Prostate gland (tissue), 2 donors: ENCODE measurements around the gene RAD51B. TPM values are rescaled to one million over a fixed set of nuclear protein-coding genes. Genes with fewer than 3 reads are reported as not detected.

Experiments used
- DNase-seq: peaks from one replicate; pipeline ENCODE4 v3.0.0-alpha.2; 2019; ENCODE audit warnings: low spot score
- H3K27ac ChIP-seq, 2 donors: fragments of 200-600 bp; sonication (generic); 2 replicates each; pipeline ENCODE4 v1.5.1; 2017 to 2019
- H3K27me3 ChIP-seq: fragments of 200-600 bp; sonication (generic); replicated peaks from 2 replicates; pipeline ENCODE4 v1.5.1; 2019; ENCODE audit not compliant: insufficient read depth
- H3K36me3 ChIP-seq, 2 donors: fragments of 200-600 bp; sonication (generic); 1 replicate in 1 of 2; 2 replicates in 1 of 2; pipeline versions ENCODE4 v1.5.1 to v1.8.1; 2017 to 2019
- H3K4me1 ChIP-seq: fragments of 200-600 bp; sonication (generic); replicated peaks from 2 replicates; pipeline ENCODE4 v1.5.1; 2019
- H3K4me3 ChIP-seq, 2 donors: fragments of 200-600 bp; sonication (generic); 2 replicates each; pipeline ENCODE4 v1.5.1; 2017 to 2019
- H3K9me3 ChIP-seq: fragments of 200-600 bp; sonication (generic); 2 replicates; pipeline ENCODE4 v1.5.1; 2017
- CTCF ChIP-seq, 4 experiments: fragments of 200-600 bp in 2 of 4; fragments of 450-650 bp in 2 of 4; sonication (generic) in 2 of 4; IDR thresholded peaks; 1 replicate in 3 of 4; 2 replicates in 1 of 4; pipeline ENCODE4 v1.5.1; 2016 to 2019; ENCODE audit warnings: antibody characterized with exemption in 4 of 4, mild to moderate bottlenecking in 2 of 4, moderate library complexity in 2 of 4
- POLR2A ChIP-seq: fragments of 450-650 bp; IDR thresholded peaks from one replicate; pipeline ENCODE4 v1.6.1; 2016; ENCODE audit warnings: antibody characterized with exemption, mild to moderate bottlenecking
- POLR2AphosphoS5 ChIP-seq: sonication (generic); formaldehyde crosslinking; IDR thresholded peaks from one replicate; pipeline ENCODE4 v1.6.1; 2017; ENCODE audit warnings: antibody characterized with exemption
- WGBS: methylation state at CpG from one replicate; pipeline ENCODE4 v1.1.5; 2018; 5-methylcytosine and 5-hydroxymethylcytosine counted together
- intact Hi-C: fragments of 100-400 bp; cut with DNase I; formaldehyde crosslinking; loops from one replicate; pipeline ENCODE4 v1.14.2; 2022
- total RNA-seq, 2 donors: library from RNA; depleted of rRNA; stranded (reverse); fragments of >200 nt; gene quantifications; one replicate each; pipeline ENCODE4 v1.1.0, GENCODE V29; 2016

Gene RAD51B
- total RNA-seq, 2 donors from 2014 or later: 14.9 to 35.8 TPM

- intact Hi-C loops: no loop called here
- Histone ChIP-seq H3K27ac (no peak overlapping the region), H3K27me3 (no peaks in the 10 kb centered on the region), H3K4me3 (no peak overlapping the region), H3K36me3 (no peaks in the 10 kb centered on the region), H3K4me1 (no peaks in the 10 kb centered on the region), H3K9me3 (no peaks in the 10 kb centered on the region)
- no peak for TF ChIP-seq POLR2AphosphoS5
- no peak for TF ChIP-seq CTCF (IDR thresholded peaks at IDR 0.05)
- no peak for TF ChIP-seq POLR2A
- DNase-seq: no peak
- 97% methylated on average over 3 of the region's 3 CpGs for WGBS
These were observed 497.7 kb downstream of the RAD51B start for GRCh38 chr14:68317239-68317638.

GRCh38 chr14:68318828-68319227 is 499.2 kb downstream of the RAD51B start:
- H3K4me3 ChIP-seq: no peak overlapping the region
- no peak overlapping the region for H3K27ac ChIP-seq
- H3K36me3 ChIP-seq: no peaks in the 10 kb centered on the region
- H3K9me3 ChIP-seq: no peaks in the 10 kb centered on the region
- H3K4me1 ChIP-seq: no peaks in the 10 kb centered on the region
- no peaks in the 10 kb centered on the region for H3K27me3 ChIP-seq
- no peak for DNase-seq
- TF ChIP-seq POLR2AphosphoS5 (no peak), POLR2A (no peak), CTCF (IDR thresholded peaks at IDR 0.05) (no peak)
- intact Hi-C loops: no loop called here
- WGBS: 47% methylated on average over 2 of the region's 2 CpGs

- H3K36me3 ChIP-seq: no peaks in the 10 kb centered on the region
- no peak overlapping the region for H3K4me3 ChIP-seq
- H3K27me3 ChIP-seq: no peaks in the 10 kb centered on the region
- TF ChIP-seq POLR2A (no peak), POLR2AphosphoS5 (no peak), CTCF (IDR thresholded peaks at IDR 0.05) (no peak)
- DNase-seq: no peak
- no peak overlapping the region for H3K27ac ChIP-seq
- no peaks in the 10 kb centered on the region for H3K9me3 ChIP-seq
- H3K4me1 ChIP-seq: no peaks in the 10 kb centered on the region
- intact Hi-C loops: no loop called here
- 74% methylated on average over 1 of the region's 1 CpG for WGBS
These were observed 500.9 kb downstream of the RAD51B start for GRCh38 chr14:68320495-68320894.

GRCh38 chr14:68322940-68323620 is 503.5 kb downstream of the RAD51B start:
- no peak overlapping the region for H3K4me3 ChIP-seq
- H3K4me1 ChIP-seq: no peaks in the 10 kb centered on the region
- no peaks in the 10 kb centered on the region for H3K36me3 ChIP-seq
- peak; percentile 21 for DNase-seq
- intact Hi-C loops: no loop called here
- WGBS: 88% methylated on average over 4 of the region's 4 CpGs
- no peak overlapping the region for H3K27ac ChIP-seq
- TF ChIP-seq POLR2AphosphoS5 (no peak), POLR2A (no peak), CTCF (IDR thresholded peaks at IDR 0.05) (no peak)
- H3K9me3 ChIP-seq: no peaks in the 10 kb centered on the region
- H3K27me3 ChIP-seq: no peaks in the 10 kb centered on the region

- Histone ChIP-seq H3K4me1 (no peaks in the 10 kb centered on the region), H3K4me3 (no peak overlapping the region), H3K27me3 (no peaks in the 10 kb centered on the region), H3K27ac (no peak overlapping the region), H3K9me3 (no peaks in the 10 kb centered on the region), H3K36me3 (no peaks in the 10 kb centered on the region)
- 91% methylated on average over 5 of the region's 5 CpGs for WGBS
- DNase-seq: no peak
- intact Hi-C loops: no loop called here
- no peak for TF ChIP-seq POLR2A
These were observed 505.8 kb downstream of the RAD51B start for GRCh38 chr14:68325267-68325807.
